ENCODE results near the gene RASAL2.
A peak's percentile ranks its signal among the peaks of the same experiment; 100 is the strongest.

The RASAL2 gene

GRCh38 chr1:178408871-178409270 lies 315.0 kb downstream of the RASAL2 start:
- peak in 1 of 2 donors; percentile 40 for DNase-seq (ENCODE audit: low read depth in 2 of 2)
- no peak for TF ChIP-seq CTCF (IDR thresholded peaks at IDR 0.05; ENCODE audit: low read depth, low read length)
- H3K4me3 ChIP-seq (replicated peaks in 1 of 2; ENCODE audit: low read depth in 2 of 2, low read length in 2 of 2): no peak overlapping the region

- DNase-seq (ENCODE audit: low read depth in 2 of 2): no peak
- H3K4me3 ChIP-seq (replicated peaks in 1 of 2; ENCODE audit: low read depth in 2 of 2, low read length in 2 of 2): no peak overlapping the region
- no peak for TF ChIP-seq CTCF (IDR thresholded peaks at IDR 0.05; ENCODE audit: low read depth, low read length)
These were observed 315.6 kb downstream of the RASAL2 start for GRCh38 chr1:178409541-178409940.

- DNase-seq (ENCODE audit: low read depth in 2 of 2): no peak
- no peak for TF ChIP-seq CTCF (IDR thresholded peaks at IDR 0.05; ENCODE audit: low read depth, low read length)
- no peak overlapping the region for H3K4me3 ChIP-seq (replicated peaks in 1 of 2; ENCODE audit: low read depth in 2 of 2, low read length in 2 of 2)
These were observed 318.0 kb downstream of the RASAL2 start for GRCh38 chr1:178411756-178412399.

GRCh38 chr1:178412400-178412770 lies 318.5 kb downstream of the RASAL2 start:
- no peak overlapping the region for H3K4me3 ChIP-seq (replicated peaks in 1 of 2; ENCODE audit: low read depth in 2 of 2, low read length in 2 of 2)
- DNase-seq (ENCODE audit: low read depth in 2 of 2): no peak
- TF ChIP-seq CTCF (IDR thresholded peaks at IDR 0.05; ENCODE audit: low read depth, low read length): no peak

GRCh38 chr1:178417858-178418257 lies 324.0 kb downstream of the RASAL2 start:
- TF ChIP-seq CTCF (IDR thresholded peaks at IDR 0.05; ENCODE audit: low read depth, low read length): no peak
- H3K4me3 ChIP-seq (replicated peaks in 1 of 2; ENCODE audit: low read depth in 2 of 2, low read length in 2 of 2): no peak overlapping the region
- DNase-seq (ENCODE audit: low read depth in 2 of 2): peak; percentile 33 to 93

GRCh38 chr1:178418284-178418955 lies 324.5 kb downstream of the RASAL2 start:
- DNase-seq (ENCODE audit: low read depth in 2 of 2): no peak
- H3K4me3 ChIP-seq (replicated peaks in 1 of 2; ENCODE audit: low read depth in 2 of 2, low read length in 2 of 2): no peak overlapping the region
- no peak for TF ChIP-seq CTCF (IDR thresholded peaks at IDR 0.05; ENCODE audit: low read depth, low read length)
